HepG2 (cell line): ENCODE results near the gene ATP8A1. TPM values are rescaled to one million over a fixed set of nuclear protein-coding genes. Genes with fewer than 3 reads are reported as not detected.

ENCODE experiments used
- ATAC-seq: fragments of 200-7000 bp; cut with Tn5 transposase; 3 replicates; pipeline ENCODE4 v1.9.1; 2020; ENCODE audit warnings: mild to moderate bottlenecking, moderate library complexity
- BruUV-seq: library from RNA; stranded (reverse); fragments of 400-500 nt; replicated peaks from 2 replicates; lab custom pipeline; 2021; lab: Mats Ljungman, UMichigan
- CTCF ChIA-PET: fragments of 300-600 bp; formaldehyde crosslinking; extraction: SDS; loops from one replicate; lab custom pipeline; 2021; ENCODE audit warnings: low total read pairs, inconsistent platforms, low intra/inter-chr PET ratio; lab: Yijun Ruan, JAX
- POLR2A ChIA-PET: fragments of 350-600 bp; sonication (Branson Sonifier 250); formaldehyde crosslinking; loops from one replicate; lab custom pipeline; 2020; ENCODE audit warnings: antibody characterized with exemption, inconsistent platforms; lab: Yijun Ruan, JAX
- DNase-seq: peaks from one replicate; pipeline ENCODE4 v3.0.0-alpha.2; 2015; ENCODE audit warnings: low spot score
- FAIRE-seq: peaks from 3 replicates; lab custom pipeline; 2011; peaks lifted over from hg19 to GRCh38; lab: Jason Lieb, UNC
- H2AFZ ChIP-seq: one replicate; pipeline ENCODE4 v1.6.1; 2011; ENCODE audit warnings: low read length, inconsistent platforms
- H3K27ac ChIP-seq: fragments of 300-600 bp; 3 replicates; pipeline ENCODE4 v1.8.0; 2011; ENCODE audit warnings: mixed run types, mild to moderate bottlenecking, mixed read lengths, low read length, inconsistent platforms; ENCODE audit not compliant: insufficient read depth; ENCODE audit errors: extremely low read length
- H3K27me3 ChIP-seq, 2 experiments: fragments of 200-600 bp in 1 of 2; 2 replicates in 1 of 2; 3 replicates in 1 of 2; pipeline versions ENCODE4 v1.6.0 to v1.8.0; 2011; ENCODE audit warnings: low read length in 2 of 2, mild to moderate bottlenecking in 2 of 2, moderate library complexity in 2 of 2, inconsistent platforms in 1 of 2; ENCODE audit not compliant: insufficient read depth in 2 of 2, control insufficient read depth in 1 of 2
- H3K36me3 ChIP-seq, 2 experiments: fragments of 200-600 bp in 1 of 2; replicated peaks in 1 of 2; 2 replicates in 1 of 2; 3 replicates in 1 of 2; pipeline versions ENCODE4 v1.5.1 to v1.8.0; 2011; ENCODE audit warnings: low read length in 2 of 2, inconsistent platforms in 1 of 2; ENCODE audit not compliant: insufficient read depth in 2 of 2, control insufficient read depth in 1 of 2
- H3K4me1 ChIP-seq: 2 replicates; pipeline ENCODE4 v1.5.1; 2012; ENCODE audit warnings: low read length, inconsistent platforms; ENCODE audit not compliant: insufficient read depth
- H3K4me2 ChIP-seq: 2 replicates; pipeline ENCODE4 v1.6.0; 2011; ENCODE audit warnings: low read depth, low read length, inconsistent platforms
- H3K4me3 ChIP-seq, 3 experiments: fragments of 200-600 bp in 1 of 3; sonication (generic), shearing (Covaris generic) in 1 of 3; replicated peaks in 1 of 3; 2 replicates each; pipeline ENCODE4 v1.5.1; 2011 to 2016; ENCODE audit warnings: low read length in 3 of 3, inconsistent platforms in 2 of 3, low read depth in 2 of 3, mild to moderate bottlenecking in 2 of 3, control low read depth in 1 of 3, mixed read lengths in 1 of 3; ENCODE audit not compliant: insufficient read depth in 1 of 3
- H3K79me2 ChIP-seq: one replicate; pipeline ENCODE4 v1.6.1; 2011; ENCODE audit warnings: low read length, inconsistent platforms; ENCODE audit not compliant: insufficient read depth
- H3K9ac ChIP-seq: 2 replicates; pipeline ENCODE4 v1.6.0; 2011; ENCODE audit warnings: mild to moderate bottlenecking, low read depth, low read length, inconsistent platforms; ENCODE audit not compliant: insufficient read depth
- H3K9me3 ChIP-seq: 2 replicates; pipeline ENCODE4 v1.5.1; 2012; ENCODE audit warnings: mild to moderate bottlenecking, low read length
- H4K20me1 ChIP-seq: 2 replicates; pipeline ENCODE4 v1.6.0; 2011; ENCODE audit warnings: inconsistent platforms, mild to moderate bottlenecking, low read length, moderate library complexity; ENCODE audit not compliant: insufficient read depth
- ATF1 ChIP-seq: IDR thresholded peaks from 2 replicates; pipeline ENCODE4 v1.6.1; 2016; ENCODE audit warnings: mild to moderate bottlenecking, control low read depth
- THRA ChIP-seq: sonication (generic); formaldehyde crosslinking; IDR thresholded peaks from 2 replicates; pipeline ENCODE4 v1.4.0; 2020; ENCODE audit warnings: missing genetic modification reagents, borderline replicate concordance
- TOE1 ChIP-seq: sonication (generic); formaldehyde crosslinking; IDR thresholded peaks from 2 replicates; pipeline ENCODE4 v1.4.0; 2020; ENCODE audit warnings: mild to moderate bottlenecking, missing genetic modification reagents
- WGBS: methylation state at CpG from one replicate; pipeline ENCODE4 v1.1.6; 2017; ENCODE audit warnings: low lambda C conversion rate; 5-methylcytosine and 5-hydroxymethylcytosine counted together
- in situ Hi-C: cut with HindIII; loops from 2 replicates; pipeline ENCODE4 v1.10.0; 2017; ENCODE audit warnings: low pct_unique_long_range_greater_than_20kb; ENCODE audit not compliant: extremely low pct_ligation_motif_present
- intact Hi-C: fragments of 100-400 bp; cut with micrococcal nuclease; formaldehyde crosslinking; loops from one replicate; pipeline ENCODE4 v1.10.0; 2022; ENCODE audit not compliant: unreplicated experiment
- polyA plus RNA-seq, 8 experiments: library from polyadenylated mRNA; depleted of rRNA in 3 of 8; stranded (reverse) in 7 of 8; unstranded in 1 of 8; fragments of >200 nt; fragmentation: Illumina TruSeq in 4 of 8; extraction: Trizol in 4 of 8; gene quantifications; 2 replicates each; pipeline versions ENCODE4 v1.2.1 to v1.2.3, GENCODE V29; 2011 to 2016; ENCODE audit warnings: low read depth in 4 of 8, missing spikeins in 1 of 8, mixed read lengths in 1 of 8; ENCODE audit not compliant: insufficient read depth in 1 of 8
- total RNA-seq, 5 experiments: library from RNA; depleted of rRNA; stranded (reverse); fragments of >200 nt; fragmentation: Illumina TruSeq; extraction: Trizol; gene quantifications; 2 replicates each; pipeline ENCODE4 v1.2.3, GENCODE V29; 2016; ENCODE audit warnings: low read depth in 1 of 5
- TF ChIP-seq, protein P1 (sequence below): sonication (generic); formaldehyde crosslinking; IDR thresholded peaks from 2 replicates; pipeline ENCODE4 v1.4.0; 2020; ENCODE audit warnings: missing genetic modification reagents
- TF ChIP-seq, protein P2 (sequence below): sonication (generic); formaldehyde crosslinking; IDR thresholded peaks from 2 replicates; pipeline ENCODE4 v1.8.1; 2023; ENCODE audit warnings: missing genetic modification reagents, mild to moderate bottlenecking, borderline replicate concordance

ATP8A1 gene
- total and polyA plus RNA-seq, 2 of the 13 experiments (the other 11 are each of a cell fraction or from before 2014, with no cell fraction given): 1.7 to 6.2 TPM

GRCh38 chr4:42638993-42639392, 17.9 kb downstream of the ATP8A1 start:
- no peak overlapping the region for H3K27ac ChIP-seq
- H3K79me2 ChIP-seq: no peaks in the 10 kb centered on the region
- H3K4me1 ChIP-seq: 0 out of 2 replicates have a peak, but pooled peaks cover 6% of the 10 kb centered on the region
- ChIA-PET POLR2A (no interaction called here), CTCF (no interaction called here)
- H3K36me3 ChIP-seq: no peaks in the 10 kb centered on the region
- no peak overlapping the region for H3K4me2 ChIP-seq
- intact Hi-C loops: no loop called here
- WGBS: 24% methylated on average over 3 of the region's 3 CpGs
- H3K9ac ChIP-seq: no peak overlapping the region
- no peak overlapping the region for H2AFZ ChIP-seq
- TF ChIP-seq, protein P1, sequence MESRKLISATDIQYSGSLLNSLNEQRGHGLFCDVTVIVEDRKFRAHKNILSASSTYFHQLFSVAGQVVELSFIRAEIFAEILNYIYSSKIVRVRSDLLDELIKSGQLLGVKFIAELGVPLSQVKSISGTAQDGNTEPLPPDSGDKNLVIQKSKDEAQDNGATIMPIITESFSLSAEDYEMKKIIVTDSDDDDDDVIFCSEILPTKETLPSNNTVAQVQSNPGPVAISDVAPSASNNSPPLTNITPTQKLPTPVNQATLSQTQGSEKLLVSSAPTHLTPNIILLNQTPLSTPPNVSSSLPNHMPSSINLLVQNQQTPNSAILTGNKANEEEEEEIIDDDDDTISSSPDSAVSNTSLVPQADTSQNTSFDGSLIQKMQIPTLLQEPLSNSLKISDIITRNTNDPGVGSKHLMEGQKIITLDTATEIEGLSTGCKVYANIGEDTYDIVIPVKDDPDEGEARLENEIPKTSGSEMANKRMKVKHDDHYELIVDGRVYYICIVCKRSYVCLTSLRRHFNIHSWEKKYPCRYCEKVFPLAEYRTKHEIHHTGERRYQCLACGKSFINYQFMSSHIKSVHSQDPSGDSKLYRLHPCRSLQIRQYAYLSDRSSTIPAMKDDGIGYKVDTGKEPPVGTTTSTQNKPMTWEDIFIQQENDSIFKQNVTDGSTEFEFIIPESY (CRISPR knock-in tag): no peak
- TF ChIP-seq ATF1: no peak
- TF ChIP-seq, protein P2, sequence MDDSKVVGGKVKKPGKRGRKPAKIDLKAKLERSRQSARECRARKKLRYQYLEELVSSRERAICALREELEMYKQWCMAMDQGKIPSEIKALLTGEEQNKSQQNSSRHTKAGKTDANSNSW (CRISPR knock-in tag): no peak
- no peak for TF ChIP-seq THRA (CRISPR knock-in tag)
- no peak for TF ChIP-seq TOE1
- no peaks in the 10 kb centered on the region for H4K20me1 ChIP-seq
- H3K27me3 ChIP-seq: no peaks in the 10 kb centered on the region
- in situ Hi-C loops: no loop called here
- no peak overlapping the region for H3K4me3 ChIP-seq
- no TSS peak for BruUV-seq
- no peaks in the 10 kb centered on the region for H3K9me3 ChIP-seq
- FAIRE-seq (no peak), ATAC-seq (no peak), DNase-seq (no peak)
